Measurements from ENCODE around the gene SYT1.

SYT1 gene

GRCh38 chr12:79067977-79068376 is 203.4 kb downstream of the SYT1 start:
- TF ChIP-seq CTCF (IDR thresholded peaks at IDR 0.05; ENCODE audit: borderline replicate concordance, insufficient read depth, low read depth, low read length) = no peak
- H3K4me3 ChIP-seq (ENCODE audit: low read depth, low read length) = no peak overlapping the region

- TF ChIP-seq CTCF (IDR thresholded peaks at IDR 0.05; ENCODE audit: borderline replicate concordance, insufficient read depth, low read depth, low read length) = no peak
- H3K4me3 ChIP-seq (ENCODE audit: low read depth, low read length) = no peak overlapping the region
Observed at GRCh38 chr12:79069009-79069408, 204.4 kb downstream of the SYT1 start.

- no peak overlapping the region for H3K4me3 ChIP-seq (ENCODE audit: low read depth, low read length)
- TF ChIP-seq CTCF (IDR thresholded peaks at IDR 0.05; ENCODE audit: borderline replicate concordance, insufficient read depth, low read depth, low read length) = no peak
Observed at GRCh38 chr12:79071498-79071897, 206.9 kb downstream of the SYT1 start.

- TF ChIP-seq CTCF (IDR thresholded peaks at IDR 0.05; ENCODE audit: borderline replicate concordance, insufficient read depth, low read depth, low read length) = no peak
- H3K4me3 ChIP-seq (ENCODE audit: low read depth, low read length) = no peak overlapping the region
Observed at GRCh38 chr12:79073506-79073905, 208.9 kb downstream of the SYT1 start.

- no peak for TF ChIP-seq CTCF (IDR thresholded peaks at IDR 0.05; ENCODE audit: borderline replicate concordance, insufficient read depth, low read depth, low read length)
- H3K4me3 ChIP-seq (ENCODE audit: low read depth, low read length) = no peak overlapping the region
Observed at GRCh38 chr12:79082595-79082994, 218.0 kb downstream of the SYT1 start.

GRCh38 chr12:79083181-79083580 is 218.6 kb downstream of the SYT1 start:
- H3K4me3 ChIP-seq (ENCODE audit: low read depth, low read length) = no peak overlapping the region
- no peak for TF ChIP-seq CTCF (IDR thresholded peaks at IDR 0.05; ENCODE audit: borderline replicate concordance, insufficient read depth, low read depth, low read length)

- TF ChIP-seq CTCF (IDR thresholded peaks at IDR 0.05; ENCODE audit: borderline replicate concordance, insufficient read depth, low read depth, low read length) = no peak
- no peak overlapping the region for H3K4me3 ChIP-seq (ENCODE audit: low read depth, low read length)
Observed at GRCh38 chr12:79085106-79085682, 220.6 kb downstream of the SYT1 start.
